K562 (cell line): ENCODE measurements around the gene BGN. TPM values are rescaled to one million over a fixed set of nuclear protein-coding genes. Genes with fewer than 3 reads are reported as not detected.

Source experiments
- GABPB2 ChIP-seq: fragments of 250-450 bp; sonication (Bioruptor Pico); conservative IDR thresholded peaks from 2 replicates; pipeline ENCODE4 v1.5.1; 2021; ENCODE audit warnings: mild to moderate bottlenecking
- HMGN3 ChIP-seq: IDR thresholded peaks from 2 replicates; pipeline ENCODE4 v1.6.1; 2011; ENCODE audit warnings: borderline replicate concordance, low read depth, mild to moderate bottlenecking, mixed read lengths, low read length; ENCODE audit not compliant: insufficient read length; ENCODE audit errors: extremely low read depth
- HSF4 ChIP-seq: fragments of 250-450 bp; sonication (Bioruptor Pico); IDR thresholded peaks from 2 replicates; pipeline ENCODE4 v2.1.2; 2022; ENCODE audit warnings: mild to moderate bottlenecking, moderate library complexity, borderline replicate concordance
- KLF10 ChIP-seq: fragments of 250-450 bp; sonication (Bioruptor Pico); IDR thresholded peaks from 2 replicates; pipeline ENCODE4 v1.6.1; 2021; ENCODE audit warnings: matching md5 sums
- MEF2D ChIP-seq: conservative IDR thresholded peaks from 2 replicates; pipeline ENCODE4 v1.6.1; 2016; ENCODE audit warnings: low read depth, missing genetic modification characterization, missing compliant biosample characterization
- MXI1 ChIP-seq: IDR thresholded peaks from 2 replicates; pipeline ENCODE4 v1.6.1; 2011; ENCODE audit warnings: low read depth, mild to moderate bottlenecking, improper control_type of control experiment, low read length
- RAD51 ChIP-seq: fragments of 450-650 bp; IDR thresholded peaks from 2 replicates; pipeline ENCODE4 v1.7.1; 2016; ENCODE audit warnings: low read depth, mild to moderate bottlenecking, borderline replicate concordance
- polyA plus RNA-seq, 8 experiments: library from polyadenylated mRNA; depleted of rRNA in 4 of 8; stranded (reverse) in 5 of 8; unstranded in 3 of 8; fragments of >200 nt; fragmentation: Nextera tagmentation in 2 of 8; fragmentation: Illumina TruSeq in 1 of 8; extraction: Ambion mirVana in 2 of 8; extraction: Trizol in 1 of 8; gene quantifications; 2 replicates each; pipeline versions ENCODE4 v1.2.1 to v1.2.3, GENCODE V29; 2011 to 2014; ENCODE audit warnings: inconsistent platforms in 1 of 8, missing spikeins in 1 of 8
- total RNA-seq, 7 experiments: library from RNA; depleted of rRNA in 6 of 7; stranded (reverse); fragments of >200 nt in 6 of 7; fragmentation: Illumina TruSeq in 2 of 7; extraction: Trizol in 2 of 7; gene quantifications; 2 replicates each; pipeline versions ENCODE4 v1.2.1 to v1.2.3, GENCODE V29; 2011 to 2021; ENCODE audit warnings: low replicate concordance in 1 of 7
- TF ChIP-seq, protein P1 (sequence below), 3 experiments: fragments of 200-800 bp in 1 of 3; fragments of 250-450 bp in 1 of 3; fragments of 450-650 bp in 1 of 3; sonication (Bioruptor Pico) in 1 of 3; sonication (Bioruptor generic) in 1 of 3; formaldehyde crosslinking in 1 of 3; IDR thresholded peaks; 2 replicates each; pipeline versions ENCODE4 v1.6.1 to v1.8.0; 2016 to 2022; ENCODE audit warnings: mild to moderate bottlenecking in 2 of 3, missing genetic modification characterization in 2 of 3, missing compliant biosample characterization in 1 of 3, moderate library complexity in 1 of 3
- TF ChIP-seq, protein P2 (sequence below): fragments of 450-650 bp; IDR thresholded peaks from 2 replicates; pipeline ENCODE4 v1.6.1; 2017; ENCODE audit warnings: mild to moderate bottlenecking, moderate library complexity
- TF ChIP-seq, protein P3 (sequence below), 2 experiments: fragments of 450-650 bp; IDR thresholded peaks; 2 replicates each; pipeline ENCODE4 v1.6.1; 2018; ENCODE audit warnings: mild to moderate bottlenecking in 2 of 2, low read depth in 1 of 2; ENCODE audit not compliant: partially characterized antibody in 2 of 2

Gene BGN
- total and polyA plus RNA-seq, 9 of the 15 experiments (the other 6 are each of a cell fraction or from before 2014, with no cell fraction given): 0.11 TPM; not detected in 8

DNA sequence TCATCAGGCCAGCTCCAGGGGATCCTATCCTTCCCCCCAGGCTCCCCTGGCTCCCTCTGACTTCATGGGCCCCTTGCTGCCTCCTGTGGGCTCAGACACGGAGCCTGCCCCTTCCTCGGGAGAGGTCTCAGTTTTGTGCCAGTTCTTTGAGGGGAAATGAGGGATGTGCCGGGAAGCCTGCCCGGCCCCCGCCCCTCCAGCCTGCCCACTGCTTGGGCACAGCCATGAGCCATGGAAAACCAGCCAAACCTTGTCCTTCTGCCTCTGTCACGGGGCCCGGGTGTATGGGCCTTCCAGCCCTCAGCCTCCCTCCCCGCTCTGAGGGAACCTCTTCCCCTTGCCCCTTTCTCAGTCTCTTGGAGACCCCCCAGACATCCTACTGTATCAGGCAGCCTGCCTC is 6.8 kb downstream of the BGN start (continued):
- TF ChIP-seq, protein P1, sequence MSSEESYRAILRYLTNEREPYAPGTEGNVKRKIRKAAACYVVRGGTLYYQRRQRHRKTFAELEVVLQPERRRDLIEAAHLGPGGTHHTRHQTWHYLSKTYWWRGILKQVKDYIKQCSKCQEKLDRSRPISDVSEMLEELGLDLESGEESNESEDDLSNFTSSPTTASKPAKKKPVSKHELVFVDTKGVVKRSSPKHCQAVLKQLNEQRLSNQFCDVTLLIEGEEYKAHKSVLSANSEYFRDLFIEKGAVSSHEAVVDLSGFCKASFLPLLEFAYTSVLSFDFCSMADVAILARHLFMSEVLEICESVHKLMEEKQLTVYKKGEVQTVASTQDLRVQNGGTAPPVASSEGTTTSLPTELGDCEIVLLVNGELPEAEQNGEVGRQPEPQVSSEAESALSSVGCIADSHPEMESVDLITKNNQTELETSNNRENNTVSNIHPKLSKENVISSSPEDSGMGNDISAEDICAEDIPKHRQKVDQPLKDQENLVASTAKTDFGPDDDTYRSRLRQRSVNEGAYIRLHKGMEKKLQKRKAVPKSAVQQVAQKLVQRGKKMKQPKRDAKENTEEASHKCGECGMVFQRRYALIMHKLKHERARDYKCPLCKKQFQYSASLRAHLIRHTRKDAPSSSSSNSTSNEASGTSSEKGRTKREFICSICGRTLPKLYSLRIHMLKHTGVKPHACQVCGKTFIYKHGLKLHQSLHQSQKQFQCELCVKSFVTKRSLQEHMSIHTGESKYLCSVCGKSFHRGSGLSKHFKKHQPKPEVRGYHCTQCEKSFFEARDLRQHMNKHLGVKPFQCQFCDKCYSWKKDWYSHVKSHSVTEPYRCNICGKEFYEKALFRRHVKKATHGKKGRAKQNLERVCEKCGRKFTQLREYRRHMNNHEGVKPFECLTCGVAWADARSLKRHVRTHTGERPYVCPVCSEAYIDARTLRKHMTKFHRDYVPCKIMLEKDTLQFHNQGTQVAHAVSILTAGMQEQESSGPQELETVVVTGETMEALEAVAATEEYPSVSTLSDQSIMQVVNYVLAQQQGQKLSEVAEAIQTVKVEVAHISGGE (CRISPR knock-in tag; IDR thresholded peaks at IDR 0.05): no peak
- TF ChIP-seq, protein P2, sequence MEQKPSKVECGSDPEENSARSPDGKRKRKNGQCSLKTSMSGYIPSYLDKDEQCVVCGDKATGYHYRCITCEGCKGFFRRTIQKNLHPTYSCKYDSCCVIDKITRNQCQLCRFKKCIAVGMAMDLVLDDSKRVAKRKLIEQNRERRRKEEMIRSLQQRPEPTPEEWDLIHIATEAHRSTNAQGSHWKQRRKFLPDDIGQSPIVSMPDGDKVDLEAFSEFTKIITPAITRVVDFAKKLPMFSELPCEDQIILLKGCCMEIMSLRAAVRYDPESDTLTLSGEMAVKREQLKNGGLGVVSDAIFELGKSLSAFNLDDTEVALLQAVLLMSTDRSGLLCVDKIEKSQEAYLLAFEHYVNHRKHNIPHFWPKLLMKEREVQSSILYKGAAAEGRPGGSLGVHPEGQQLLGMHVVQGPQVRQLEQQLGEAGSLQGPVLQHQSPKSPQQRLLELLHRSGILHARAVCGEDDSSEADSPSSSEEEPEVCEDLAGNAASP: no peak
- TF ChIP-seq MEF2D (tag) (no peak), HMGN3 (no peak), HSF4 (CRISPR knock-in tag) (no peak), RAD51 (no peak), MXI1 (no peak), KLF10 (CRISPR knock-in tag) (no peak), GABPB2 (CRISPR knock-in tag) (no peak)
- TF ChIP-seq, protein P3, sequence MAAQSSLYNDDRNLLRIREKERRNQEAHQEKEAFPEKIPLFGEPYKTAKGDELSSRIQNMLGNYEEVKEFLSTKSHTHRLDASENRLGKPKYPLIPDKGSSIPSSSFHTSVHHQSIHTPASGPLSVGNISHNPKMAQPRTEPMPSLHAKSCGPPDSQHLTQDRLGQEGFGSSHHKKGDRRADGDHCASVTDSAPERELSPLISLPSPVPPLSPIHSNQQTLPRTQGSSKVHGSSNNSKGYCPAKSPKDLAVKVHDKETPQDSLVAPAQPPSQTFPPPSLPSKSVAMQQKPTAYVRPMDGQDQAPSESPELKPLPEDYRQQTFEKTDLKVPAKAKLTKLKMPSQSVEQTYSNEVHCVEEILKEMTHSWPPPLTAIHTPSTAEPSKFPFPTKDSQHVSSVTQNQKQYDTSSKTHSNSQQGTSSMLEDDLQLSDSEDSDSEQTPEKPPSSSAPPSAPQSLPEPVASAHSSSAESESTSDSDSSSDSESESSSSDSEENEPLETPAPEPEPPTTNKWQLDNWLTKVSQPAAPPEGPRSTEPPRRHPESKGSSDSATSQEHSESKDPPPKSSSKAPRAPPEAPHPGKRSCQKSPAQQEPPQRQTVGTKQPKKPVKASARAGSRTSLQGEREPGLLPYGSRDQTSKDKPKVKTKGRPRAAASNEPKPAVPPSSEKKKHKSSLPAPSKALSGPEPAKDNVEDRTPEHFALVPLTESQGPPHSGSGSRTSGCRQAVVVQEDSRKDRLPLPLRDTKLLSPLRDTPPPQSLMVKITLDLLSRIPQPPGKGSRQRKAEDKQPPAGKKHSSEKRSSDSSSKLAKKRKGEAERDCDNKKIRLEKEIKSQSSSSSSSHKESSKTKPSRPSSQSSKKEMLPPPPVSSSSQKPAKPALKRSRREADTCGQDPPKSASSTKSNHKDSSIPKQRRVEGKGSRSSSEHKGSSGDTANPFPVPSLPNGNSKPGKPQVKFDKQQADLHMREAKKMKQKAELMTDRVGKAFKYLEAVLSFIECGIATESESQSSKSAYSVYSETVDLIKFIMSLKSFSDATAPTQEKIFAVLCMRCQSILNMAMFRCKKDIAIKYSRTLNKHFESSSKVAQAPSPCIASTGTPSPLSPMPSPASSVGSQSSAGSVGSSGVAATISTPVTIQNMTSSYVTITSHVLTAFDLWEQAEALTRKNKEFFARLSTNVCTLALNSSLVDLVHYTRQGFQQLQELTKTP (IDR thresholded peaks at IDR 0.05; ENCODE audit: low read depth in 1 of 2, partially characterized antibody in 2 of 2): no peak
